Kidney (tissue), 14 donors: ENCODE data around the gene ISYNA1. TPM values are rescaled to one million over a fixed set of nuclear protein-coding genes. Genes with fewer than 3 reads are reported as not detected.

ENCODE experiments used
- DNase-seq, 5 donors: peaks; one replicate each; pipeline ENCODE4 v3.0.0-alpha.2; 2013 to 2020
- FAIRE-seq: peaks from 2 replicates; lab custom pipeline; 2012; peaks lifted over from hg19 to GRCh38; lab: Jason Lieb, UNC
- H3K27ac ChIP-seq, 2 donors: one replicate each; pipeline ENCODE4 v1.7.0; 2013; ENCODE audit warnings: low read depth in 2 of 2, low read length in 2 of 2, inconsistent platforms in 1 of 2
- H3K27me3 ChIP-seq: one replicate; pipeline ENCODE4 v1.7.1; 2013; ENCODE audit warnings: low read length, inconsistent platforms; ENCODE audit not compliant: control insufficient read depth, insufficient read depth
- H3K36me3 ChIP-seq, 3 donors: one replicate each; pipeline versions ENCODE4 v1.7.0 to v1.7.1; 2013; ENCODE audit warnings: low read length in 3 of 3, control low read depth in 1 of 3, inconsistent platforms in 1 of 3; ENCODE audit not compliant: insufficient read depth in 3 of 3, control insufficient read depth in 2 of 3
- H3K4me1 ChIP-seq, 3 donors: one replicate each; pipeline versions ENCODE4 v1.7.0 to v1.7.1; 2013; ENCODE audit warnings: low read length in 3 of 3, inconsistent platforms in 1 of 3, low read depth in 1 of 3; ENCODE audit not compliant: control insufficient read depth in 2 of 3, insufficient read depth in 2 of 3
- H3K4me3 ChIP-seq, 3 donors: one replicate each; pipeline versions ENCODE4 v1.7.0 to v1.8.1; 2013; ENCODE audit warnings: low read length in 3 of 3, control low read depth in 1 of 3, inconsistent platforms in 1 of 3
- H3K9ac ChIP-seq, 3 donors: one replicate each; pipeline versions ENCODE4 v1.7.0 to v1.7.1; 2013; ENCODE audit warnings: low read length in 3 of 3, control low read depth in 1 of 3, inconsistent platforms in 1 of 3
- H3K9me3 ChIP-seq, 3 donors: one replicate each; pipeline versions ENCODE4 v1.7.0 to v1.7.1; 2013; ENCODE audit warnings: low read length in 3 of 3, control low read depth in 1 of 3, inconsistent platforms in 1 of 3; ENCODE audit not compliant: control insufficient read depth in 2 of 3, insufficient read depth in 1 of 3
- CTCF ChIP-seq: IDR thresholded peaks from 3 replicates; pipeline ENCODE4 v1.5.1; 2012; ENCODE audit warnings: mild to moderate bottlenecking, moderate library complexity, borderline replicate concordance; ENCODE audit not compliant: insufficient read depth; ENCODE audit errors: extremely low read depth
- intact Hi-C: fragments of 100-400 bp; cut with DNase I; formaldehyde crosslinking; loops from one replicate; pipeline ENCODE4 v1.11.1; 2022
- polyA plus RNA-seq: library from polyadenylated mRNA; stranded (reverse); fragments of 350-450 nt; fragmentation: Illumina TruSeq; extraction: RNeasy Lipid Tissue Mini Kit (QIAGEN cat#74804); gene quantifications from one replicate; pipeline ENCODE4 v1.2.3, GENCODE V29; 2014; ENCODE audit warnings: low read depth, low replicate concordance; ENCODE audit not compliant: insufficient read depth
- total RNA-seq: library from RNA; stranded (reverse); fragmentation: NEBNext Ultra II Directional; extraction: Animal tissue kit (Norgen Biotek cat#: 25700); gene quantifications from one replicate; pipeline ENCODE4 v1.2.1, GENCODE V29; 2021
- donor health status: control.
- donor health status: control.
- donor health status: control.
- donor health status: control.
- donor health status: control.
- donor health status: DM: yes; HTN: yes; CAD: no.
- donor health status: Normal renal cell carcinoma (clear cell type).

Gene ISYNA1
- total and polyA plus RNA-seq, 2 donors from 2014 or later, result 68.6 to 101 TPM

- Histone ChIP-seq H3K4me1 (peaks cover 0 to 19% (median 5%) of the 10 kb centered on the region in 3 donors), H3K36me3 (no peaks in the 10 kb centered on the region), H3K9ac (no peak overlapping the region), H3K27me3 (no peaks in the 10 kb centered on the region), H3K4me3 (no peak overlapping the region), H3K27ac (no peak overlapping the region), H3K9me3 (no peaks in the 10 kb centered on the region)
- peak in 1 of 5 donors; percentile 71 for DNase-seq
- TF ChIP-seq CTCF, result no peak
- FAIRE-seq, result no peak
- intact Hi-C loops, result no loop called here
Measured at GRCh38 chr19:18423258-18424020, 14.5 kb downstream of the ISYNA1 start.

- H3K9ac ChIP-seq, result no peak overlapping the region
- H3K36me3 ChIP-seq, result no peaks in the 10 kb centered on the region
- intact Hi-C loops, result no loop called here
- DNase-seq (peak in 1 of 5 donors; percentile 75), FAIRE-seq (no peak)
- H3K4me1 ChIP-seq, result peaks cover 0 to 26% (median 11%) of the 10 kb centered on the region in 3 donors
- no peak overlapping the region for H3K4me3 ChIP-seq
- no peak for TF ChIP-seq CTCF
- no peaks in the 10 kb centered on the region for H3K27me3 ChIP-seq
- H3K9me3 ChIP-seq, result no peaks in the 10 kb centered on the region
- no peak overlapping the region for H3K27ac ChIP-seq
Measured at GRCh38 chr19:18422530-18423191, 15.3 kb downstream of the ISYNA1 start.

GRCh38 chr19:18421371-18421959 is 16.5 kb downstream of the ISYNA1 start:
- Histone ChIP-seq H3K27me3 (no peaks in the 10 kb centered on the region), H3K9ac (no peak overlapping the region), H3K36me3 (no peaks in the 10 kb centered on the region), H3K27ac (no peak overlapping the region), H3K4me1 (peaks cover 0 to 29% (median 11%) of the 10 kb centered on the region in 3 donors), H3K4me3 (no peak overlapping the region), H3K9me3 (no peaks in the 10 kb centered on the region)
- no peak for TF ChIP-seq CTCF
- intact Hi-C loops, result no loop called here
- DNase-seq, result peak in 2 of 5 donors; percentile 57 to 75
- no peak for FAIRE-seq
